ENCODE results near the gene ARMC6.

Gene ARMC6

DNA sequence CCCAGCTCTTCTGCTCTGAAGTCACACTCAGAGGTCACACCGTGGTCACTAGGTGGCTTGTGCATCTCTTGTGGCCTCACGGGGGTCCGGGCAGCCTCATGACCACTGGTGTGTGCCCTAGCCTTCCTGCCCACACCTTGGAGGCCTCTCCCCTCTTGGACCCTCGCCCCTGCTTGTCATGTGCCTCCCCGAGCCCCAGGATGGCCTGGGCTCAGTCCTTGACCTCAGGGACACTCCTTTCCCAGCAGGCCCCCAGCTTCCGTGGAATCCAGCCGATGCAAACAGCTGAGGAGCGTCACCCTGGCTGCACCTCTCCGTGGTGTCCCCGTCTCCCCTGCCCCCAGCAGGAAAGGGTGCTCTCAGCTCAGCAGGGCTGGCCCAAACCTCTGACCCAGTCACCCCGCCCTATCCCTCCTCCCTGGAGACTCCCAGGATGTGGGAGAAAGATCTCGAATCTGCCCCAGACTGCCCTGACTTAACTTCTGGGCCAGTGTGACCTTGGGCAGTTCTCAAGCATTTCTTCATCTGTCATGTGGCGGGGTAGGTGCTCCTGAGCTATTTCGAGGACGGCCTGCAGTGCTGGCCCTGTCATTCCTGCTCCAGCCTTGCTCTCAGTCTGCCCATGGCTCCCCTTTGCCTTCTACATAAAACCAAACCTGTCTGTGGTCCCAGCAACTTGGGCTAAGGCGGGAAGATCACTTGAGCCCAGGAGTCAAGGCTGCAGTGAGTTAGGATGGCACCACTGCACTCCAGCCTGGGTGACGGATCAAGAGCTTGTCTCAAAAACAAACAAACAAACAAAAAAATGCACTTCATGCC lies 25.8 kb downstream of the ARMC6 start:
- Histone ChIP-seq H3F3A (ENCODE audit: insufficient read depth) (peaks cover 13% of the 10 kb centered on the region; the same call in 1 of the 2 replicates), H3K27me3 (ENCODE audit: low read length) (no peaks in the 10 kb centered on the region), H3K4me2 (ENCODE audit: low read depth, low read length, poor library complexity, severe bottlenecking) (no peak overlapping the region), H4K20me1 (ENCODE audit: low read depth, low read length) (no peaks in the 10 kb centered on the region), H3K27ac (ENCODE audit: low read depth, low read length) (no peak overlapping the region), H3K36me3 (ENCODE audit: low read length) (no peaks in the 10 kb centered on the region), H3K79me2 (ENCODE audit: insufficient read depth, low read length) (no peaks in the 10 kb centered on the region; the same call in 1 of the 2 replicates), H3K9me3 (ENCODE audit: insufficient read depth, low read length) (no peaks in the 10 kb centered on the region), H2AFZ (ENCODE audit: low read depth, low read length, severe bottlenecking) (no peak overlapping the region), H3K4me3 (ENCODE audit: insufficient read depth, low read length, poor library complexity, severe bottlenecking) (no peak overlapping the region), H3K9ac (ENCODE audit: low read length) (no peak overlapping the region), H3K9me2 (replicated peaks; ENCODE audit: insufficient read depth, low read length) (no peaks in the 10 kb centered on the region)
- TF ChIP-seq EZH2phosphoT487 (conservative IDR thresholded peaks at IDR 0.05; ENCODE audit: low read length) (no peak), CTCF (IDR thresholded peaks at IDR 0.05; ENCODE audit: insufficient read depth, low read length, poor library complexity, severe bottlenecking) (no peak)

GRCh38 chr19:19059837-19060611 lies 26.6 kb downstream of the ARMC6 start:
- Histone ChIP-seq H3K4me2 (ENCODE audit: low read depth, low read length, poor library complexity, severe bottlenecking) (no peak overlapping the region), H3F3A (ENCODE audit: insufficient read depth) (peaks cover 13% of the 10 kb centered on the region; the same call in 1 of the 2 replicates), H3K9me3 (ENCODE audit: insufficient read depth, low read length) (no peaks in the 10 kb centered on the region), H3K4me3 (ENCODE audit: insufficient read depth, low read length, poor library complexity, severe bottlenecking) (no peak overlapping the region), H3K79me2 (ENCODE audit: insufficient read depth, low read length) (no peaks in the 10 kb centered on the region; the same call in 1 of the 2 replicates), H3K27me3 (ENCODE audit: low read length) (no peaks in the 10 kb centered on the region), H3K27ac (ENCODE audit: low read depth, low read length) (no peak overlapping the region), H2AFZ (ENCODE audit: low read depth, low read length, severe bottlenecking) (no peak overlapping the region), H3K9ac (ENCODE audit: low read length) (no peak overlapping the region), H3K9me2 (replicated peaks; ENCODE audit: insufficient read depth, low read length) (no peaks in the 10 kb centered on the region), H3K36me3 (ENCODE audit: low read length) (no peaks in the 10 kb centered on the region), H4K20me1 (ENCODE audit: low read depth, low read length) (no peaks in the 10 kb centered on the region)
- no peak for TF ChIP-seq CTCF (IDR thresholded peaks at IDR 0.05; ENCODE audit: insufficient read depth, low read length, poor library complexity, severe bottlenecking)
- TF ChIP-seq EZH2phosphoT487 (conservative IDR thresholded peaks at IDR 0.05; ENCODE audit: low read length), result no peak

DNA sequence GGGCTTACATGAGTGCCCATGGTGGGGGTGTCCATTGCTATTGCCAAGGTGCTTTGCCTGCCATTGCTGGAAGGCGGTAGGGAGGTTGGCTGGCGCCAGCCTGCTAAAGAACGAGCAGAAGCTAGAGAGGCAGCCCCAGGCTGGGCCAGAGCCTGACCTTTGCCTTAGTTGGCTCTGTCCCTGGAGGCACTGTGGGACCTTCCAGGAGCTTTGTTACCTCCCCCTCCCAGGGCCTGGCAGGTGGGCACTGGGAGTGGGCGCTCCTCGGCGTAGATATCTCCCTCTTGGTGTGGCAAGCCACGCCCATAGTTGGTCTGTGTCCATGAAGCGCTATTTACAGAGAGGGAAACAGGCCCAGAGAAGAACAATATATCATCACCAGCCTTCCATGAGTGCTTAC lies 28.1 kb downstream of the ARMC6 start:
- Histone ChIP-seq H3K9ac (ENCODE audit: low read length) (no peak overlapping the region), H3F3A (ENCODE audit: insufficient read depth) (peaks cover 13% of the 10 kb centered on the region; the same call in 1 of the 2 replicates), H2AFZ (ENCODE audit: low read depth, low read length, severe bottlenecking) (no peak overlapping the region), H3K27me3 (ENCODE audit: low read length) (no peaks in the 10 kb centered on the region), H4K20me1 (ENCODE audit: low read depth, low read length) (no peaks in the 10 kb centered on the region), H3K4me3 (ENCODE audit: insufficient read depth, low read length, poor library complexity, severe bottlenecking) (no peak overlapping the region), H3K9me3 (ENCODE audit: insufficient read depth, low read length) (no peaks in the 10 kb centered on the region), H3K27ac (ENCODE audit: low read depth, low read length) (no peak overlapping the region), H3K36me3 (ENCODE audit: low read length) (no peaks in the 10 kb centered on the region), H3K79me2 (ENCODE audit: insufficient read depth, low read length) (peaks cover 4% of the 10 kb centered on the region; the same call in 1 of the 2 replicates), H3K4me2 (ENCODE audit: low read depth, low read length, poor library complexity, severe bottlenecking) (no peak overlapping the region), H3K9me2 (replicated peaks; ENCODE audit: insufficient read depth, low read length) (no peaks in the 10 kb centered on the region)
- TF ChIP-seq EZH2phosphoT487 (conservative IDR thresholded peaks at IDR 0.05; ENCODE audit: low read length), result no peak
- no peak for TF ChIP-seq CTCF (IDR thresholded peaks at IDR 0.05; ENCODE audit: insufficient read depth, low read length, poor library complexity, severe bottlenecking)

Data from SU-DHL-6 (cell line).